HG02981 (cell line): ENCODE results near the gene GPR37.

Experiments
- ATAC-seq: cut with Tn5 transposase; IDR thresholded peaks from one replicate; pipeline ENCODE4 v1.9.1; 2021; ENCODE audit warnings: mild to moderate bottlenecking, moderate library complexity; ENCODE audit not compliant: unreplicated experiment

Gene GPR37

GRCh38 chr7:124728610-124729009 is 37.0 kb downstream of the GPR37 start:
- no peak for ATAC-seq

DNA sequence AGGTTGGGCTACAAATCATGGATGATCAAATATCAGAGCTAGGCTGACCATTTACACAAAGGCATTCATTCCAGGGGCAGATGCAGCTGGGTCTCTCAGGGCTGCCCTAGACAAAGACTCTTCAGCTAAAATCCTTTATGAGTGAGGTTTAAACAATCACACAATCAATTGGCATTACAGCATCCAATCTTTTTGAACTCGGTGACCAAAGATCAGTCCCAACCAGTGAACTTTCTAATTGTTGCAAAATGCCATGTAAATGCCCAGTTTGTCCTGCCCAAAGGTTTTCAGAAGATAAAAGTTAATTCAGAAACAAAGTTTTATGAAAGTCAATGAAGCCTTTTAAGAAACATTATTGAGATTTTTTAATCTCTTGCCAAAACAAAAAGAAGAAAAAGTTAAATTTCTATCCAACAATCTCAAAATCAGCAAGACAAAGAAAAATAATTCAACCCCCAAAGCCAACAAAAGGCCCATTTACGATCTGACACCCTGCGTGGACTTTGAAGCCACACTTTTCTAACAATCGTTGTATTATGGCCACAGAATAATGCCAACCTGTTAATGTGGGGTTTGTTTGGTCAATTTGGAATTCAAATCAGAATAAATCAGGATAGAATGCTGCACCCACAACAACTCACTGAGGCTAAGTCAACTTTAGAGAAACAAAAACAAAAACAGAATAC is 40.9 kb downstream of the GPR37 start:
- ATAC-seq, result no peak

GRCh38 chr7:124724079-124724478 is 41.5 kb downstream of the GPR37 start:
- ATAC-seq, result no peak

GRCh38 chr7:124723012-124723411 is 42.6 kb downstream of the GPR37 start:
- no peak for ATAC-seq

GRCh38 chr7:124722292-124722691 is 43.3 kb downstream of the GPR37 start:
- ATAC-seq, result no peak

- ATAC-seq, result no peak
Measured at GRCh38 chr7:124720195-124720594, 45.4 kb downstream of the GPR37 start.

- ATAC-seq, result no peak
Measured at GRCh38 chr7:124718032-124718766, 47.4 kb downstream of the GPR37 start.

DNA sequence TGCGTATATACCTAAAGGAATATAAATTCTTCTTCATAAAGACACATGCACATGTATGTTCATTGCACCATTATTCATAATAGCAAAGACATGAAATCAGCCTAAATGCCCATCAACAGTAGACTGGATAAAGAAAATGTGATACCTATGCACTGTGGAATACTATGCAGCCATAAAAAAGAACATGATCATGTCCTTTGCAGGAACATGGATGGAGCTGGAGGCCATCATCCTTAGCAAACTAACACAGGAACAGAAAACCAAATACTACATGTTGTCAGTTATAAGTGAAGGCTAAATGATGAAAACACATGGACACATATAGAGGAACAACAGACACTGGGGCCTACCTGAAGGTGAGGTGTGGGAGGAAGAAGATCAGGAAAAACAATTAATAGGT is 48.7 kb downstream of the GPR37 start:
- ATAC-seq, result no peak

GRCh38 chr7:124713086-124713485 is 52.5 kb downstream of the GPR37 start:
- ATAC-seq, result no peak

- no peak for ATAC-seq
Measured at GRCh38 chr7:124712017-124712416, 53.6 kb downstream of the GPR37 start.

DNA sequence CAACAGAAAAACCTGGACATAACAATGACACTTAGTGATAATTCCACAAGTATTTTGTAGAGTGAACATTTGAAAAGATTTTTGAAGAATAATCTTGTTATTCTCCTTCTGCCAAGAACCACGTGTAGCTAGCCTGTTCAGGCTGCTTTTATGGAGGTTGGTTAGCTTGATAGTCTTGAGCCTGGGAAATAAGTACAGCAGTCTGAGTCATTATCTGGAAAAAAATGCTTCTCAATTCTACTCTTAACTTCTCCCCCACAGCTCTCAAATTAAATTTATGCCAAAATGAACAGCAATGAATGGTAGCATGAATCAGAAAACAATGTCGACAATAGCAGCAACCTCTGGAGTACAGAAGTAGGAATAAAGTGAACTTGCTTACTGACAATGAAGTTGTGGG is 63.2 kb downstream of the GPR37 start:
- ATAC-seq, result no peak

DNA sequence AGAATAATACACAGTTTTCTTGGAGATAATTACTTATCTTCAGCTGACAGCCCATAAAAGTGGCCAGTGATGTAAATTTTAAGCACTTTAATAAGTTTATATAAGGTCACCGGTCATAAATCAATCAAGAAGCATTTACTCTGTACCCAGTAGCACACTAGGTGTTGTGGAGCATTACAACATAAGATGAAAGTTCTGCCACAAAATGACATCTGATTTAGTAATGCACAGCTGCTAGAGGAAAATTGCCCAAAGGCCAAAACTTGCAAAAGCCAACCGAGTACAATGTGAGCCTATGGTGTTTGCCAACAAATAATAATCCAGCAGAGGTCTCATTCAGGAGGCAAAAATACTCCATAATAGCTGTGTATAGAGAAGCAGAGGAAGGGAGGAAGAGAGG is 63.6 kb downstream of the GPR37 start:
- no peak for ATAC-seq

DNA sequence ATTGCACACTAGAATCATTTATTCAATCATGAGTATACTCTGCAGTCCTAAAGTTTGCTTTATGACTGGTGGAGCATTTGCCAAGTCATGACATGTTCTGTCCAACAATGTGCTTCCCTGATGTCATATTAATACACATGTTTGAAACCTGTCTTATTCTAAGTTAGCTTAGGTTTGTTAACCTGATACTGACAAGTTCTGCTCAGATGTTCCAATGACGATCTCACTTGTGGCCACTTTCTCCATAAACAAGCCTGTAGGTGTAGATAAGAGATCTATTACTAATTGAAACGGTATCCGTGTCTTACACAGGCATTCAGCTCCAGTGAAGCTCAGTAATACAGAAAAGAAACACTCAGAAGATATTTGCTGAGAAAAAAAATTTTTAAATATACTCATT is 64.9 kb downstream of the GPR37 start:
- no peak for ATAC-seq

DNA sequence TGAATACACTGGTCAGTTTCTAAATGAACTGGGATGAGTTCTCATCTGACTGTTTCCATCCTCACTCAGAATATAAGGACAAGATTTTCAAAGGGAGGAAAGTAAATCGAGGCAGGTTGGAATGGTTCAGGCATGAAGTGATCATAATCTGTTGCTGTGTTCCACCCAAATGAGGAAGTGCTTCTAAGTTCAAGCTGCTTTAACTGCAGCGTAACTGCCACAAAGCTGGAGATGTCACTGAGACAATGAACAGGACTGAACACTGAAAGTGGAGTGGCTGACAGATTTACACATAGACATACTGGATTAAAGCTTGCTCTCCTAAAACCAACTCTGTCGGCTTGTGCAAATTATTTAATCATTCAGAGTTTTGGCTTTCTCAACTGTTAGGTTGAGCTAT is 66.6 kb downstream of the GPR37 start:
- no peak for ATAC-seq

GRCh38 chr7:124697746-124698145 is 67.8 kb downstream of the GPR37 start:
- ATAC-seq, result no peak
